Activated T-cell treated with anti-CD3 and anti-CD28 coated beads, Interleukin-2, amount 50 U/mL, for 72 hours (primary cell): ENCODE measurements around the gene SIT1. TPM values are rescaled to one million over a fixed set of nuclear protein-coding genes. Genes with fewer than 3 reads are reported as not detected.

Experiments used
- ATAC-seq, 2 donors: fragments of 150-1000 bp; cut with Tn5 transposase; replicated peaks in 1 of 2; 2 replicates each; pipeline ENCODE4 v1.10.0; 2021; ENCODE audit warnings: moderate library complexity in 2 of 2, mild to moderate bottlenecking in 1 of 2
- DNase-seq, 2 donors: peaks; one replicate each; pipeline ENCODE4 v3.0.0; 2021 to 2022; ENCODE audit warnings: mixed read lengths in 1 of 2
- H3K27ac Mint-ChIP-seq: one replicate; pipeline ENCODE4 v1.8.0; 2022; ENCODE audit warnings: mild to moderate bottlenecking, moderate library complexity, mixed read lengths
- H3K27me3 Mint-ChIP-seq: one replicate; pipeline ENCODE4 v1.8.0; 2022; ENCODE audit warnings: low read depth, mixed read lengths
- H3K36me3 Mint-ChIP-seq, 2 donors: one replicate each; pipeline ENCODE4 v1.8.0; 2022; ENCODE audit warnings: mixed read lengths in 2 of 2, mild to moderate bottlenecking in 1 of 2; ENCODE audit not compliant: insufficient read depth in 2 of 2
- H3K4me1 Mint-ChIP-seq: one replicate; pipeline ENCODE4 v1.8.0; 2022; ENCODE audit warnings: low read depth, mixed read lengths
- H3K4me3 Mint-ChIP-seq, 2 donors: one replicate each; pipeline ENCODE4 v1.8.0; 2022; ENCODE audit warnings: mild to moderate bottlenecking in 2 of 2, mixed read lengths in 2 of 2, moderate library complexity in 2 of 2
- H3K9me3 Mint-ChIP-seq, 2 donors: one replicate each; pipeline ENCODE4 v1.8.0; 2022; ENCODE audit warnings: mixed read lengths in 2 of 2
- total RNA-seq, 2 donors: library from RNA; stranded (reverse); gene quantifications; one replicate each; pipeline ENCODE4 v1.2.3, GENCODE V29; 2022

Gene SIT1
- total RNA-seq, 2 donors from 2014 or later, result 61.4 to 65.6 TPM

- H3K27ac Mint-ChIP-seq, result no peak overlapping the region
- H3K4me1 Mint-ChIP-seq, result peaks cover 6% of the 10 kb centered on the region
- H3K9me3 Mint-ChIP-seq, result no peaks in the 10 kb centered on the region
- ATAC-seq (no peak), DNase-seq (no peak)
- H3K4me3 Mint-ChIP-seq, result no peak overlapping the region
- H3K36me3 Mint-ChIP-seq, result no peaks in the 10 kb centered on the region
- H3K27me3 Mint-ChIP-seq, result peaks cover under 1% of the 10 kb centered on the region
These were observed 29.1 kb upstream of the SIT1 start for GRCh38 chr9:35679766-35680330.

GRCh38 chr9:35679091-35679490, 28.4 kb upstream of the SIT1 start:
- Mint-ChIP-seq H3K27ac (no peak overlapping the region), H3K4me1 (peaks cover 6% of the 10 kb centered on the region), H3K4me3 (no peak overlapping the region)

GRCh38 chr9:35675732-35676392, 25.1 kb upstream of the SIT1 start:
- DNase-seq, result peak; percentile 54 to 61
- Mint-ChIP-seq H3K27ac (no peak overlapping the region), H3K4me1 (peaks cover 6% of the 10 kb centered on the region), H3K36me3 (peaks cover 0 to 1% of the 10 kb centered on the region in 2 donors), H3K27me3 (peaks cover 11% of the 10 kb centered on the region), H3K9me3 (no peaks in the 10 kb centered on the region), H3K4me3 (peak overlapping the region; percentile 76 to 77)
- ATAC-seq, result peak; percentile 84 to 85

More at GRCh38 chr9:35679091-35679490, 28.4 kb upstream of the SIT1 start:
- H3K36me3 Mint-ChIP-seq, result peaks cover 0 to 1% of the 10 kb centered on the region in 2 donors
- peaks cover 8% of the 10 kb centered on the region for H3K27me3 Mint-ChIP-seq
- DNase-seq (no peak), ATAC-seq (no peak)
- H3K9me3 Mint-ChIP-seq, result no peaks in the 10 kb centered on the region

GRCh38 chr9:35675204-35675603, 24.5 kb upstream of the SIT1 start:
- no peak overlapping the region for H3K27ac Mint-ChIP-seq
- peaks cover 11% of the 10 kb centered on the region for H3K27me3 Mint-ChIP-seq
- DNase-seq (no peak), ATAC-seq (no peak)
- H3K36me3 Mint-ChIP-seq, result peaks cover 0 to 1% of the 10 kb centered on the region in 2 donors
- H3K9me3 Mint-ChIP-seq, result no peaks in the 10 kb centered on the region
- H3K4me1 Mint-ChIP-seq, result peaks cover 6% of the 10 kb centered on the region
- peak overlapping the region; percentile 61 to 76 for H3K4me3 Mint-ChIP-seq

- ATAC-seq (no peak), DNase-seq (no peak)
- Mint-ChIP-seq H3K4me1 (peaks cover 6% of the 10 kb centered on the region), H3K4me3 (no peak overlapping the region), H3K9me3 (no peaks in the 10 kb centered on the region), H3K27me3 (peaks cover 11% of the 10 kb centered on the region), H3K27ac (no peak overlapping the region), H3K36me3 (peaks cover 0 to 1% of the 10 kb centered on the region in 2 donors)
These were observed 23.3 kb upstream of the SIT1 start for GRCh38 chr9:35674025-35674361.

GRCh38 chr9:35673132-35674024, 22.6 kb upstream of the SIT1 start, which contains the start of gene CA9:
Gene CA9 (plus strand): TSS chr9:35673928. CDS start chr9:35673960, 32 bp downstream.
- Mint-ChIP-seq H3K4me1 (peaks cover 6% of the 10 kb centered on the region), H3K36me3 (peaks cover 0 to 1% of the 10 kb centered on the region in 2 donors), H3K4me3 (peak within 1 kb of the TSS; percentile 28 to 49), H3K27me3 (peaks cover 11% of the 10 kb centered on the region), H3K27ac (no peak within 1 kb of the TSS), H3K9me3 (peaks cover 0 to 2% of the 10 kb centered on the region in 2 donors)
- DNase-seq (no peak), ATAC-seq (no peak)

GRCh38 chr9:35669331-35670145, 18.8 kb upstream of the SIT1 start:
- DNase-seq, result no peak
- ATAC-seq, result no peak
- Mint-ChIP-seq H3K4me1 (peaks cover 14% of the 10 kb centered on the region), H3K36me3 (no peaks in the 10 kb centered on the region), H3K9me3 (peaks cover 5% of the 10 kb centered on the region in 2 donors), H3K4me3 (no peak overlapping the region), H3K27ac (no peak overlapping the region), H3K27me3 (peaks cover 8% of the 10 kb centered on the region)

GRCh38 chr9:35667939-35668338, 17.2 kb upstream of the SIT1 start:
- peaks cover 30% of the 10 kb centered on the region for H3K4me1 Mint-ChIP-seq
- ATAC-seq (no peak), DNase-seq (no peak)
- no peaks in the 10 kb centered on the region for H3K27me3 Mint-ChIP-seq
- no peak overlapping the region for H3K27ac Mint-ChIP-seq
- H3K36me3 Mint-ChIP-seq, result no peaks in the 10 kb centered on the region
- no peak overlapping the region for H3K4me3 Mint-ChIP-seq
- H3K9me3 Mint-ChIP-seq, result peaks cover 5% of the 10 kb centered on the region in 2 donors

- Mint-ChIP-seq H3K9me3 (peaks cover 5% of the 10 kb centered on the region in 2 donors), H3K27ac (no peak overlapping the region), H3K4me1 (peaks cover 44% of the 10 kb centered on the region), H3K27me3 (no peaks in the 10 kb centered on the region), H3K36me3 (peaks cover 0 to 6% of the 10 kb centered on the region in 2 donors), H3K4me3 (no peak overlapping the region)
- no peak for DNase-seq
- no peak for ATAC-seq
These were observed 15.8 kb upstream of the SIT1 start for GRCh38 chr9:35666549-35666948.

- ATAC-seq (no peak), DNase-seq (no peak)
- peaks cover 5% of the 10 kb centered on the region in 2 donors for H3K9me3 Mint-ChIP-seq
- no peaks in the 10 kb centered on the region for H3K27me3 Mint-ChIP-seq
- H3K4me1 Mint-ChIP-seq, result peaks cover 49% of the 10 kb centered on the region
- peaks cover 0 to 6% of the 10 kb centered on the region in 2 donors for H3K36me3 Mint-ChIP-seq
- H3K4me3 Mint-ChIP-seq, result peak overlapping the region; percentile 91 to 96
- no peak overlapping the region for H3K27ac Mint-ChIP-seq
These were observed 15.3 kb upstream of the SIT1 start for GRCh38 chr9:35666045-35666444.

- H3K9me3 Mint-ChIP-seq, result peaks cover 5% of the 10 kb centered on the region in 2 donors
- H3K36me3 Mint-ChIP-seq, result peaks cover 0 to 6% of the 10 kb centered on the region in 2 donors
- H3K27ac Mint-ChIP-seq, result peak overlapping the region; percentile 86
- DNase-seq (no peak), ATAC-seq (no peak)
- peak overlapping the region; percentile 91 to 96 for H3K4me3 Mint-ChIP-seq
- H3K4me1 Mint-ChIP-seq, result peaks cover 55% of the 10 kb centered on the region
- no peaks in the 10 kb centered on the region for H3K27me3 Mint-ChIP-seq
These were observed 14.7 kb upstream of the SIT1 start for GRCh38 chr9:35665471-35665818.

- DNase-seq (peak; percentile 81 to 88), ATAC-seq (peak; percentile 90 to 94)
- peaks cover 5% of the 10 kb centered on the region in 2 donors for H3K9me3 Mint-ChIP-seq
- peaks cover 61% of the 10 kb centered on the region for H3K4me1 Mint-ChIP-seq
- peak within 1 kb of the TSS; percentile 86 for H3K27ac Mint-ChIP-seq
- no peaks in the 10 kb centered on the region for H3K27me3 Mint-ChIP-seq
- H3K4me3 Mint-ChIP-seq, result peak within 1 kb of the TSS; percentile 91 to 96
- peaks cover 2 to 6% of the 10 kb centered on the region in 2 donors for H3K36me3 Mint-ChIP-seq
These were observed 14.1 kb upstream of the SIT1 start, which contains the start of gene ARHGEF39 for GRCh38 chr9:35664531-35665470. Gene ARHGEF39 (minus strand): TSS chr9:35665195. CDS start chr9:35665169, 26 bp downstream.
